ENCODE measurements around the gene CPN2.

Gene CPN2

DNA sequence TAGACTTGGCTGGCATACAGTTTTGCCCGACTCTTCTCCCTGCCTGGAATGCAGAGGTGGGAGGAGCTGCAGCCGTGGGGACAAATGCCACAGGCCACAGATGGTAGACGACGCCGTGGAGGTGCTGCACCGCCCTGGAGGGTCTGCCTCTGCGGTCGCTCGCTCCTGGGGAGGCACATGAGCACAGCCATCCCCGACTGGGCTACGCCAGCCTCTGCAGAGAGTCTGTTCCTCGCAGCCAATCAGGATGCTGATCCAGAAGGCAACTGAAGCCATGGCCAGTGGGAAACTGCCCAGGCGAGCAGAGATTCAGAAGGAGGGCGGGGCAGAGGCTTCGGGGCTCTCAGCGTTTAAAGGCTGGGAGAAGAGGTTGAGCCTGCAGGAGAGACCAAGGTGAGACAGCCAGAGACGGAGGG is 30.3 kb upstream of the CPN2 start:
- DNase-seq (ENCODE audit: low read depth) = no peak

DNA sequence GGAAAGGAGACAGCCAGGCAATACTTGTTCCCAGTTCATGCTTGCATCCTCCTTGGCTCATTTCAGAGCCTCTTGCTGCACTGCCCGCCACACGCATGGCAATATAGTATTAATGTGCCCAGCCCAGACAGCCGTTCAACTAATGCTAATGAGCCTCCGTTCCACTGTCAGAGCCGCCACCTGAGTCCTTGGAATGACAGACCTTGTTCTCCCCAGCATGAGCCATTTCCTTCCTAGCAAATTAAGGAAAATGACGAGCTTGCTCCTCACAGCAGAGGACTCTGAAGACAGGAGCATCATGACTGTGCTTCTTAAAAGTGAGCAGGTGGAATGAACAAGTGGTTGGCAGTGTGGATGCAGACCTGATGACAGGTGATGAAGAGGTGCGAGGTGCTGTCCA is 29.2 kb upstream of the CPN2 start:
- no peak for DNase-seq (ENCODE audit: low read depth)

DNA sequence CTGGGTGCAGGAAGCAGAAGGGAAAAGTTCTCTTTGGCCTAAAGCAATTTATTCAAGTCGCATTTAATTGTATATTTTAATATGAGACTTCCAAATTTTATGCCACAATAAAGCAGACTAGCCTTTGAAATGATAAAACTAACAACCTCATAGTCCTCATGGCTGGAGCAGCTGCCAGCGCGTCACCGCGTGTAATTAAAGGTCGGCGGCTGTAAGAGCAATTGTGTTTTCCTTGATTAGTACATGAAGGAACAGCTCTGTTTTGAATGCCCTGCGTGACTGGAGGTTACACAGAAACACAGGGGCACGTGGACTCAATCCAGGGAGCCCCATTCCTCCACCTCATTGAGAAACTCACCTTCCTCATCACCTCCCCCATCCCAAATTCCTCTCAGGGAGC is 28.5 kb upstream of the CPN2 start:
- DNase-seq (ENCODE audit: low read depth) = no peak

DNA sequence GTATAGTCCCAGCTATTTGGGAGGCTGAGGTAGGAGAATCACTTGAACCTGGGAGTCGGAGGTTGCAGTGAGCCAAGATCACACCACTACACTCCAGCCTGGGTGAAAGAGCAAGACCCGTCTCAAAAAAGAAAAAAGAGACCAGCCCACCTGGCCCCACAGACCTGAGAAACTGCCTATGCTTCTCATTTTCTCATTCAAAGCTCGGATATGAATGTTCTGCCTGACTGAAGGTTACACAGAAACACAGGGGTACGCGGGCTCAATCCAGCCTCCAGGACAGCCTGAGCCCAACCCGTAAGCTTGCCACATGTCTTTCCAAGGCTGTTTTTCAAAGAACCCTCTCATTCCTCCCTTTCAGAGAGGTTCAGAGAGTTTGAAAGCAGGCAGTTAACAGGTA is 28.1 kb upstream of the CPN2 start:
- DNase-seq (ENCODE audit: low read depth) = no peak

DNA sequence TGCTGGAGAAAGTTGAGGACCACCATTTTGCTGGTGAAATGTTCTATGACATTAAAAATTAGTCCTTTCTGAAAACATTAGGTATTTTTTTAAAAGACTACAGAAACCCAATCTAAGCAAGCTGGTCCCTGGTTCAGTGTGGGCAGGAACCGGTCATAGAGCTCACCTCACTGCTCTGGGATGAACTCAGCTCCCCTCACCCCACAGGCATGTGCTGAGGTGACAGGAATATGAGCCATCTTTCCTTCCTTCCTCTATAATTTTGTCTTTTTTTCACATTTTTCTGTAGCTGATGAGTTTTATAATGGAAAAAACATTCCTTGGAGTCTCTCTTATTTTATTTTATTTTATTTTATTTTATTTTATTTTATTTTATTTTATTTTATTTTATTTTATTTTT is 26.6 kb upstream of the CPN2 start:
- DNase-seq (ENCODE audit: low read depth) = no peak

DNA sequence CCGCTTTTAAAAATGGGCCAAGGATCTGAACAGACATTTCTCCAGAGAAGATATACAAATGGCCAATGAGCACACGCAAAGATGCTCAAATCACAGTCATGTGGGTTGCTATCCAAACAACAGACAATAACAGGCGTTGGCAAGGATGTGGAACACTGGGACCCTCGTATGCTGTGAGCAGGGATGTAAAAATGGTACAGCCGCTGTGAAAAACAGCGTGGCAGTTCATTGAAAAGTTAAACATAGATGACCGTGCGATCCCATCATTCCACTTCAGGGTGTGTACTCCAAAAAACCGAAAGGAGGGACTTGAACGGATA is 25.1 kb upstream of the CPN2 start:
- no peak for DNase-seq (ENCODE audit: low read depth)

DNA sequence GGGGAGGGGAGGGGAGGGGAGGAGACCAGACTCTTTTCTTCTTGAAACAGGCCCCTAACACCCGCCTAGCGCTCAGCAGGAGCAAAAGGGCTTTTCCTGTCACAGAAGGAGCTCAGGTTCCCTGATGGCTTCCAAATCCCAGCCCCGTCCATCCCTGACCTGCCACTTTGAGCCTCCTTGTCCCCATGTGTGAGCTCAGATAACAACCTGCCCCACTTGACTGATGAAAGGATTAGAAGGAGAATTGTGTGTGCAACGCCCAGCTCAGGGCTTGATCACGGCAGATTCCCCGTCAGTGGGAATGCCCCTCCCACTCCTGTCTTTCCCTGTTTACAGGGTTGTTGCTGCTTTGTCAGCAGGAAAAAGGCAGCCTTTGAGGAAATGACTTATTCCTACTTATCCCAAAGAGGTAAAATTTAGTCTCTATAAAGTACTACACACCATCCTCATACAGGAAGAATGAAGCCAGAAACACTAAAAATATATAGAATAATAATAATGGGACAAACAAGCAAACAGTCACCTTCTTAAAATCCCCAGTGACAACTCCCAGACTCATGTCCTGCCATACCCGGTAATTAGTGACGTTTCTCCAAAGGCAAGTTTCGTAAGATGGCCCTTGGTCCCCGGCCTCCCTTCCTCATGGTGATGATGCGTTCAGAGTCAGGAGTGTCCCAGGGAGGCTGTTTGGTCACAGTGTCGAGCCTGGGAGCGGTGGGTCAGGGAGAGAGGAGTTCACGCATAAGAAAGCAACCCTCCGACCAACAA is 24.5 kb upstream of the CPN2 start:
- DNase-seq (ENCODE audit: low read depth) = no peak

DNA sequence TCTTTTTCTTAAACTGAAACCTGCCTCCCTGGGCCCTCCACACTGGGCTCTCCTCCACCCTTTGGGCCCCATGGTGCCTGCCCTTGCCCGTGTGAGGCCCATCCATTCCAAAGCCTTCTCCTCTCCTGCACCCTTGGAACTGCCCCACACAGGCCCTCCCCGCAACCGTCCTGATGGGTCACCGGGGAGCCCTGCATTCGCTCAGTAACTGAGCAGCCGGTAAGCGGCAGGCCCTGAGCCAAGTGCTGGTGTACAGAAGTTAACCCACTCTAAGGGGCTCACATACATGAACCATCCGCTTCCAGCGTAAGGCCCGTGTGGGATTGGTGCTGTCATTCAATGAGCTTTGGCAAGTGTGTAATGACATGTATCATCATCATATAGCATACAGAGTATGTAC is 23.8 kb upstream of the CPN2 start:
- no peak for DNase-seq (ENCODE audit: low read depth)

DNA sequence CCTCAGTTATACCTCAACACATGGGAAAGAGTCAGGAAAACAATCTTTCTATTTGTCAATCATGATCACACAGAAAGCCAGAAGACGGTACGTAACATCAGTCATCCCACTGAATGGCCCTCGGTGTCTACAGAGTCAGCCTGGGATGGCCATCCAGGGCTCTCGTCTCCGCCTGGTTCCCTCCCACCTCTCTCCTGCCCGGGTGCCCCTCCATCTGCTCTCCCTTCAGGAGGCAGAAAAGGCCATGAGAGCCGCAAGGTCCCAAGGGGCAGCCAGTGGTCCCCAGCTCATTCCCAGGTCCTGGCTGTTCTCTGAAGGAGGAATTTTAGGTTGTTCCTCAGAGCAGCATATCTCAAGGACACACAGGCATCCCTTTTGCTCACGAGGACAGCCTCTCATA is 22.8 kb upstream of the CPN2 start:
- DNase-seq (ENCODE audit: low read depth) = no peak

DNA sequence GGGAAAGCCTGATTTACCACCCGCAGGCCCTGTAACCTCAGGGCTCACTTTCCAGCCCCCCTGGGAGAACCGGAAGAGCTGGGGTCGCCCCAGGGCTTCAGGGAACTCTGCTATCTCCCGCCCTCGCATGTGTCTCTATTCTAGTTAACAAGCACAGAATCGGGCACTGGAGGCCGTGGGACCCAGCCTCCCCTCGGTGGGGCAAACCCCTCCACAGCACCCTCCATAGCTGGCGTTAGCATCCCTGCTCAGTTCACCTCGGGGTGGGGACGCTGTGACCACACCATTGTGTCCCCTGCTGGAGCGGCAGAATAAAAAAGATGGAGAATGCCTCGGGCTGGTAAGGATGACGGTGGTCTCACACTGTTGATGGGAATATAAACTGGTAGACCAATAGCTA is 21.9 kb upstream of the CPN2 start:
- DNase-seq (ENCODE audit: low read depth) = no peak

DNA sequence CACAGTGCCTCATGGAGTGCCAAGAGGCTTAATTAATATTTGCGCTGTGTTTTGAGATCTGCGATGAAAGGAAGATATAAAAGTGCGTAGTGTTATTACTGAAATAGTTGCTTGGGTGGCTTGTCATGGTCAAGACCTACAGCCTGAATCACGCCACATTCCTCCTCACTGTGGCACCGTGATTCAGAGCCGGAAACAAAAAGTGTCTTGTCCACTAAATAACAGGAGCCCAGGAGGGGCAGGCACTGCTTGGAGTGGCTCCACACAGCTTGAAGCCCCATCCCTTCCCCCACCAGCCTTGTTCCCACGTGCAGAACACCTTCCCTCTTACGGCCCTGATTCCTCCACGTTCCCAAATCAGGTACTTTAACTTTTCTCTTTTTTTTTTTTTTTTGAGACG is 19.6 kb upstream of the CPN2 start:
- no peak for DNase-seq (ENCODE audit: low read depth)

DNA sequence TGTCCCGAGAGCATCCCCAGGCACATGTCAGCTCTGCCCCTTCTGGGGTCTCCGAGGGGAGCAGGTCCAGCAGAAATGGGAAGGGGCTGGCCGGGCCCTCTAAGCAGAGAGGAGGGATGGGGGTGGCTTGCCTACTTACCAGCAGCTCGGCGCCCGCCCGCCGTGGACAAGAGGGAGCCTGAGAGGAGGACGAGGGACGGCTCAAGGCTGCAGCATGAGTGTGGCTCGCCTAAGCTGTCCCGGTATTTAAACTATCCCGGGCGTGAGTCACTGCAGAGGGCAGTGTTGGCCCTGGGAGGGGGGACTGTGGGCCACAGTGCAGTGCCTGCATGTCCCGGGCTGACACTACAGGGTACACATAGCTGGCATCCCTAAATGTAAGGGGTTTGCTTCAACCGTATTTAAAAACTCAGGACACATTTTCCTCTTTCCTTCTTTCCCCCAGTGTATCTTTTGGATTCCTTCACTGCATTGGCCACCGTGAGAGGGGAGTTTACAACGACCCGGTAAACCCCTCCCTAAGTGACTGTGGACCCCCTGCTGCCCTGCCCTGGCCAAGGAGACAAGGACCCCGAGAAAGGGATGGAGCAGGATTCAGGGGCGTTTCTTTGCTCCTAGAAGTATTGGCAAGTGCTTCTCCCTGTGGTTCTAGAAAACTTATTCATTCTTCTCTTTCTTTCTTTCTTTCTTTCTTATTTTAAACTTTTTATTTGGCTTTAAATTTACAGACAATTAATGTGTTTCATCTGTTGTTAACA is 18.6 kb upstream of the CPN2 start, which contains the start of gene LRRC15:
Gene LRRC15 (minus strand): TSS at position 222 of the 758 bp plus-strand sequence. CDS start 8,700 bp downstream, outside the sequence.
- DNase-seq (ENCODE audit: low read depth) = no peak

DNA sequence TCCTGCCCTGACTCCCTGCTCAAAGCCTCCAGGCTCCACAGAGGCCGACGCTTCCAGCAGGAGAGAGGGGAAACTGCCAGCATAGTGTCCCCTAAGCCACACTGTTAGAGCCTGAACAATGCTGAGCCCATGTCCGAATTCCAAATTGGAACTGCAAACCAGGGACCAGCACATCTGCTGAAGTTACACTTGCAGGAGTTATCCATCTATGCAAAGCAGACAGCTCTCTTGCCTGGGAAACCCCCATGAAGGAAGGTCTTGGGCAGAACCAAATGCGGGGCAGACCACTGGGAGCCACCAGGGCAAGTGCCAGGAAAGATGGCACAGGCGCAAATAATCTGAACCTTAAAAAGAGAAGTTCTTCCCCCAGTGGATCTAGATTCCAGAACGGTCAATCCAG is 17.8 kb upstream of the CPN2 start:
- DNase-seq (ENCODE audit: low read depth) = no peak

DNA sequence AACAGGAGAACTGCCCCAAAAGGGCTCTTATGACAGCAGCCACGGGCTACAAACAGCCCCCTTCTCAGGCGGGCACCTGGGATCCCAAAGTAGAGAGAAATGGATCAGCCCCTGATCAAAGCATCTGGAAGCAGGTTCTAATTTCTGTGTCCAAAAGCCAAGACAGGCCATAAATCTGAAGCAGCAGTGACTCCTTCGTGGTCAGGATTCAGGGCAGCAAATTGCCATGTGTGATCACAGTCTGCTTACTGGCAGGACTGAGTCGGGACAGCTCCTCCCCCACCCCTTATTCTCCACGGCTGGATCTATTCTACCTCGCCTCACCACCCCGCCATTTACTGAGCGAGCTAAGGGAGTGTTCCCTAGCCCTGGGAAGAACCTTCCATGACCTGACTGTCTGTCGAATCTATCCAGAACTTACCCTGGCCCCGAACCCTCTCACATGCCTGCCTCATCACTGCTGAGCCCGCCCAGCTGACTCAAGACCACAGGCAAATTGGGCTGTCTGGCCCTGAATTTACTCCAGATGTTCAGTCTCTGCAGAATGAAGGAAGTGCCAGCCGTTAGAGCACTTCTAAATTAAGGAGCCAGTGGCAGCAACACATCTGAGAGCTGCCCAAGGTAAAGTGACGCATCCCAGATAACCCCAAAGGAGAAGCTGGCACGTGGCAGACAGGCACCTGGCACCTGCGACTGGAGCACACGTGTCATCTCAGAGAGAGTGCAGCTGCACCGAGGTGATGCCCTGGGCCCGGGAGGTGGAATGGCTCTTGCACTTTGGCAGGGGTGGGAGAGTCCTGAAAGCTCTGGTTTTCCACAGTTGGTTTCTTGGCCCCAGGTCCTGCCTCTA is 17.1 kb upstream of the CPN2 start:
- DNase-seq (ENCODE audit: low read depth) = no peak

DNA sequence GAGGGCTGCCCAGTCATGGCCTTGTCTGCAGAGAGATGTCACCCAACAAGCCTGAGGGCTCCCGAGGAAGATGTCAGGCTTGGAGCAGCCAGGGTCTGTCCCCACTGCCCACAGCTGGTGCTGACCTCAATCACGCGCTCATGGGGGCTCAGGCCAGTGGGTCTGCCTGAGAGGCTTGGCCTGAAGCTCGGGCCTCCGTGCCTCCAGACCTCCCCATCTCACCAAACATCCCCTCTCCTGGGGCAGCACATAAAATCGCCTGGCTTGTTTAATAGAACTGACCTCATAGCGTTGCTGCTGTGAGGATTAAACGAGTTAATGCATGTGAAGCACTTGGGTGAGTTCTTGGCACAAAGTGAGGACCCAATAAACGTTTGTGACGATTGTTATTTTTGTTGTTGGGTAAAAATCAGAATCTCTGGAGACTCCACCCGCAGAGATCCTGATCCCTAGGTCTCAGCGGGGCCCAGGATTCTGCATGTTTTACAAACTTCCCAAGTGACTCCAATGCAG is 14.9 kb upstream of the CPN2 start:
- no peak for DNase-seq (ENCODE audit: low read depth)

DNA sequence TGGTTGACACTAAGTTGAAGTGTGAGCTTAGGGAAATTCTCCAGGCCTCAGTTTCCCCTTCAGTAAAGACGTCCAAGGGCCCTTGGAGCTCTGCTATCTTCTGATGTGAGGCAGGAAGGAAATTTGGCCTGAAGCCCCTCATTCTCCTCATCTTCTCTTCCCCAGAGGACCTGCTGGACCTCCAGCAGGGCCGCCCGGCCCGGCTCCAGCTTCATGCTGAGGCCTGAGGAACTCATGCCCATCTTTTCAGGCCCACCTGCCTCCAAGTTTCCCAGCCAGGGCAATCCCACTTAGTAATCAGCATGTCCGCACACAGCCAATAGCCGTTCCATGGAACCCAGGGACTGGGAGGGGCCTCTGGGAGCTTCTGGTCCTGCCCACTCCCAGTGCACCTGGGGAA is 14.4 kb upstream of the CPN2 start:
- DNase-seq (ENCODE audit: low read depth) = no peak

DNA sequence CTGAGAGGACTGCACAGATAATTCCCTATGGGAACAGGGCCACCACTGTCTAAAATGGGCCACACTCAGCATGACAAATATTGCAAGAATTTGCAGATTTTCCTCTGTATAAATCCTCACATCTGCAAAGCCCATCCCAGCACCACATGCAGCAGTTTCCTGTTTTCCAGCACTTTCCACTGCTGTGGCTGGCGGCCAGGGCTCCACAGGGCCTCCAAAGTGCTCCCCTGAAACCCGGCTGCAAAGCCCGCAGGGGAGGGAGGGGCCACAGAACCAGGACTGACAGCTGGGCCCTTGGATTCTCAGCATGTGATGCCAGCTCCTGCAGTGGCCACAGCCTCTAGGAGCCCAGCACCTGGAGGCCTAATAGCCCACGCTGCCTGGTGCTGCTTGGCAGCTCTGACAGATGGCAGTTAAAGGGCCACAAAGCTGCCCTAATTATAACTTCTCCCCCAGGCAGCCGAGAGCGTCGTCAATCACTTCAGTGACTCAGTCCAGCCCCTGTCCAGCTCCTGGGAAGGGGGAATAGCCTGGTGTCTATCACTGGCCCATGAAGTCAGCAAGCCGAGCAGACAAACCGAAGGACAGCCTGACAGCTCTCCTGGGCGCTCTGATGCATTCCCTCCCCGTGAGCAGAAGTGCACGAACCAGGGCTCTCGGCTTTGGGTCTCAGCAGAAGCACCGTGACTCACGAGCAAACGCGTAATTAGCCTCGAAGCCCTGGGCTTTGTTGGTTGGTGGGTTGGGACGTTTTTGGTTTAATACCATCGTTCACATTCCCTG is 13.7 kb upstream of the CPN2 start:
- DNase-seq (ENCODE audit: low read depth) = no peak

DNA sequence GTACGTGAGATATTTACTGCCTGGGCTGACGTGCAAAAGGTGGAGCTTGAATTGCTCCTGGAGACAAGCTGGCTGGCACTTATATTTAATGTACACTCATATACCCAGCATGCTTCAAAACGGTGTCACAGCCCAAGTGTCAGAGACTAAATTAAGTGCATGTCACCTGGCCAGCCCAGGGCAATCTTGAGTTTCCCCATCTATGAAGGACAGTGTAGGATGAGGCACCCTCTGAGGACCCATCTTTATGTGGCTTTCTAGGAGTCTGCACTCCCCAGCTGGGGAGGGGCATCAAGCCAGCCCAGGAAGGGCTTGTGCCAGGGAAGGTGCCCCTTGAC is 13.2 kb upstream of the CPN2 start:
- DNase-seq (ENCODE audit: low read depth) = no peak

DNA sequence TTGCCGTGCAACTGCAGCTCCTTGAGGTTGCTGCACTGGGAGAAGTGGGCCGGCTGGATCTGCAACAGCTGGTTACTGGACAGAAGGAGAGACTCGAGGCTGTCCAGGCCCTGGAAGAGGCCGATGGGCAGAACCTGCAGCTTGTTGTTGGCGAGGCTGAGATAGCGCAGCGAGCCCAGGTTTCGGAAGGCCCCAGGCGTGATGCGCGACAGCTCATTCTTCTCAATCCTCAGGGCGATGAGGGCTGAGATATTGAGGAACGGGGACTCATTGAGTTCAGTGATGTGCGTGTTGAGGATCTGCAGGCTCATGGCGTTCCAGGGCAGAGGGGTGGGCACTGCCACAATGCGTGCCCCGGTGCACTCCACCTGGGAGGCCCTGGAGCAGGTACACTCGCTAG is 9.4 kb upstream of the CPN2 start:
- no peak for DNase-seq (ENCODE audit: low read depth)

DNA sequence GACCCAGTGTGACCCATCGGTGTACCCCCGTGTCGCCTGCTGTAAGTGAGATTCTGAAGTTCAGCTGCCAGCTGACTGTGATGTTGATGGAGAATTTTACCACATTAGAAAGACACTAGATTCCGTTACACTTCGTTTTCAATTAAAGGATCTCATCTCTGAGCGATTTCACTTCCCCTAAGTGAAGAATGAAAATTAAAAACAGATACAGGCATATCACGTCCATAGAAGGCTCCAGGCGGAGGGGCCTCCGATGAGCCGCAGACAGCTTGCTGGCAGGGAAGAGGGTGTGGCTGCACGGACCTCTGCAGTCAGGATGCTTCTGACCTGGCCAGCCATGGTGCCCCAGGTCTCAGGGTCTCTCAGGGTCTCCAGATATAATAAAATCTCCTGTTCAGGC is 6.6 kb upstream of the CPN2 start:
- no peak for DNase-seq (ENCODE audit: low read depth)

DNA sequence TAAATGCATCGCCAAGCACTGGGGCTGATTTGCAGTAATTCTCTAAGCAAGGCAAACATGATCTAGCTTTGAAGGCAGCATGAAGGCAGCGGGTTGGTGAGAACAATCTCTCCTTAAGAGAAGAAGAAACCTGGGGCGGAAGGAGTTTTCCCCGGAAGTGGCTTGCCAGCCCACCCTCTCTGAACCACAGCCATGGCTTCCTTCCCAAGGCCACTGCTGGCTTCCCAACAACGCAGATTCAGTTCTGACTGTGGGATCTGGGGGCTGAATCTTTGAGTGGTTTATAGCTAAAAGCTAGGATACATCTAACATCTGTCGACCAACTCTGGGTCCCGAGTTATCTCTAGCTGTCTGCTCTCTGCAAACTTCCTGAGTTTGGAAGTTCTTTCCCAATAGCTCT is 4.3 kb upstream of the CPN2 start:
- DNase-seq (ENCODE audit: low read depth) = no peak

DNA sequence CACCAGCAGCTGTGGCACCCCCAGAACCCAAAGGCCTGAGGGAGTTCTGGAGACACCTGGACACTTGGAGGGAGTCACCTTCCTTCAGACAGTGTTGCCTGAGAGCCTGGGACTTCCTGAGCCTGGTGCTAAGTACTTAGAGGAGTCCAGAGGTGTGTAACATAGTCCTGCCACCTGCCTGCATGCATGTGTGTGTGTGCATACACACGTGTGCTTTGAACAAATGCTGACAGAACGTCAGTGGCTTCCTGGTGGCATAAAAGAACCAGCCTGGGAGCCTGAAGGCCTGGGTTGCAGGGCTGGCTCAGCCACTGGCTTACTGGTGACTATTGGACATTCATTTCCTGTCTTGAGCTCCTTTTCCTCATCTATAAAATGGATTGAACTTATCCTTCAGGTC is 3.2 kb upstream of the CPN2 start:
- DNase-seq (ENCODE audit: low read depth) = no peak
